Heart left ventricle (tissue), 16 donors: Measurements from ENCODE around the gene DEGS1. TPM values are rescaled to one million over a fixed set of nuclear protein-coding genes. Genes with fewer than 3 reads are reported as not detected.

Experiments used
- ATAC-seq, 4 donors: fragments of 200-7000 bp; cut with Tn5 transposase; one replicate each; pipeline ENCODE4 v1.9.1; 2020 to 2022; ENCODE audit warnings: moderate library complexity in 4 of 4, mild to moderate bottlenecking in 3 of 4, moderate number of reproducible peaks in 1 of 4
- DNase-seq, 5 donors: peaks; one replicate each; pipeline ENCODE4 v3.0.0-alpha.2; 2020
- H3K27ac ChIP-seq, 12 donors: fragments of 200-600 bp; sonication (generic) in 4 of 12; one replicate each; pipeline versions ENCODE4 v1.5.0 to v1.8.0; 2016 to 2022; ENCODE audit warnings: mild to moderate bottlenecking in 2 of 12
- H3K27me3 ChIP-seq, 9 donors: fragments of 200-600 bp; sonication (generic) in 2 of 9; one replicate each; pipeline versions ENCODE4 v1.5.1 to v1.8.0; 2016 to 2022; ENCODE audit warnings: mild to moderate bottlenecking in 3 of 9
- H3K36me3 ChIP-seq, 9 donors: fragments of 200-600 bp; sonication (generic) in 2 of 9; one replicate each; pipeline versions ENCODE4 v1.5.0 to v1.8.0; 2018 to 2022; ENCODE audit warnings: mild to moderate bottlenecking in 2 of 9
- H3K4me1 ChIP-seq, 12 donors: fragments of 200-600 bp; sonication (generic) in 4 of 12; one replicate each; pipeline versions ENCODE4 v1.5.0 to v1.8.0; 2016 to 2022; ENCODE audit warnings: mild to moderate bottlenecking in 3 of 12
- H3K4me3 ChIP-seq, 12 donors: fragments of 200-600 bp; sonication (generic) in 4 of 12; one replicate each; pipeline versions ENCODE4 v1.5.0 to v1.8.0; 2017 to 2022; ENCODE audit warnings: mild to moderate bottlenecking in 9 of 12, moderate library complexity in 4 of 12
- H3K9me3 ChIP-seq, 12 donors: fragments of 200-600 bp; sonication (generic) in 4 of 12; one replicate each; pipeline versions ENCODE4 v1.5.0 to v1.8.0; 2016 to 2022; ENCODE audit warnings: mild to moderate bottlenecking in 1 of 12
- CTCF ChIP-seq, 12 donors: fragments of 200-600 bp; sonication (generic) in 4 of 12; IDR thresholded peaks; one replicate each; pipeline versions ENCODE4 v1.5.0 to v1.8.0; 2018 to 2022; ENCODE audit warnings: antibody characterized with exemption in 12 of 12, mild to moderate bottlenecking in 5 of 12
- POLR2A ChIP-seq, 2 donors: fragments of 450-650 bp; IDR thresholded peaks; one replicate each; pipeline ENCODE4 v1.6.1; 2017; ENCODE audit warnings: antibody characterized with exemption in 2 of 2, mild to moderate bottlenecking in 2 of 2, moderate library complexity in 2 of 2
- WGBS, 4 donors: extraction: QIAGEN DNeasy Blood & Tissue Kit in 2 of 4; methylation state at CpG; one replicate each; pipeline versions ENCODE4 v1.1.5 to v1.1.7; 2013 to 2018; 5-methylcytosine and 5-hydroxymethylcytosine counted together
- intact Hi-C, 10 donors: fragments of 100-400 bp; cut with DNase I; formaldehyde crosslinking; loops; one replicate each; pipeline versions ENCODE4 v1.11.1 to v1.14.2; 2022
- polyA plus RNA-seq, 2 donors: library from polyadenylated mRNA; stranded (reverse); fragments of 200-250 nt; gene quantifications; one replicate each; pipeline ENCODE4 v1.2.3, GENCODE V29; 2013
- total RNA-seq, 9 donors: library from RNA; depleted of rRNA in 2 of 9; stranded (reverse); fragments of >200 nt in 2 of 9; fragmentation: NEBNext Ultra II Directional in 3 of 9; extraction: Animal tissue kit (Norgen Biotek cat#: 25700) in 3 of 9; gene quantifications; one replicate each; pipeline versions ENCODE4 v1.1.0 to v1.2.4, GENCODE V29; 2016 to 2023
- donor health status: ischemic (EF 13 %, LVEDD 7.1; RV severe dilation, severe dysfunction).
- donor health status: healthy with polysubstance abuse.
- donor health status: DM: no; HTN: yes; CAD: no.
- donor health status: DM: no; HTN: no; CAD: no.
- donor health status: ischemic (EF 25% LVEDD 6.9; RV normal size, moderate dysfunction).
- donor health status: ischemic (EF 25% LVEDD 5.7; RV mildly dilated, moderate dysfunction).
- donor health status: healthy.
- donor health status: DM: yes; HTN: yes; CAD: no.
- donor health status: ischemic (EF 35%, LVEDD 5.7; RV mildly dilated, moderate dysfunction).
- donor health status: nonischemic (EF 11% LVEDD 7.7; RV severe dilation, severe dysfunction).
- donor health status: DM: yes; HTN: yes; CAD: no.
- donor health status: PGD.
- donor health status: ischemic (EF 29% LVEDD 5.4; RV normal size, mild dysfunction).
- donor health status: nonischemic (EF 23%, LVEDD 6.1; RV moderate dilation, normal function).

DEGS1 gene
- total and polyA plus RNA-seq, 11 donors: 35.8 to 75.2 (median 46.3) TPM

GRCh38 chr1:224226849-224227502 lies 43.9 kb downstream of the DEGS1 start:
- 84 to 94% (median 90%) methylated on average over 6 of the region's 6 CpGs for WGBS, 4 donors
- peaks cover 0 to 57% (median 54%) of the 10 kb centered on the region in 9 donors for H3K36me3 ChIP-seq
- no peak for TF ChIP-seq CTCF (IDR thresholded peaks at IDR 0.05)
- no peak for TF ChIP-seq POLR2A (IDR thresholded peaks at IDR 0.05)
- intact Hi-C loops: no loop called here
- no peaks in the 10 kb centered on the region for H3K9me3 ChIP-seq
- no peak for ATAC-seq
- no peak overlapping the region for H3K4me3 ChIP-seq
- DNase-seq: peak in 1 of 5 donors; percentile 14
- no peak overlapping the region for H3K27ac ChIP-seq
- H3K4me1 ChIP-seq: peaks cover 0 to 14% (median 0%) of the 10 kb centered on the region in 12 donors
- no peaks in the 10 kb centered on the region for H3K27me3 ChIP-seq

- no peak for ATAC-seq
- intact Hi-C loops: no loop called here
- H3K36me3 ChIP-seq: peaks cover 0 to 83% (median 68%) of the 10 kb centered on the region in 9 donors
These were observed 51.0 kb downstream of the DEGS1 start for GRCh38 chr1:224234017-224234416.

GRCh38 chr1:224235813-224236493 lies 52.9 kb downstream of the DEGS1 start:
- H3K36me3 ChIP-seq: peaks cover 0 to 74% (median 50%) of the 10 kb centered on the region in 9 donors
- no peaks in the 10 kb centered on the region for H3K9me3 ChIP-seq
- DNase-seq (no peak), ATAC-seq (no peak)
- H3K27me3 ChIP-seq: no peaks in the 10 kb centered on the region
- intact Hi-C loops: no loop called here
- no peak overlapping the region for H3K4me3 ChIP-seq
- TF ChIP-seq CTCF (IDR thresholded peaks at IDR 0.05): no peak
- TF ChIP-seq POLR2A (IDR thresholded peaks at IDR 0.05): no peak
- peaks cover 0 to 9% (median 0%) of the 10 kb centered on the region in 12 donors for H3K4me1 ChIP-seq
- 73 to 78% (median 75%) methylated on average over 2 of the region's 2 CpGs for WGBS, 4 donors
- H3K27ac ChIP-seq: peak overlapping the region in 1 of 12 donors; percentile 53

More at GRCh38 chr1:224234017-224234416, 51.0 kb downstream of the DEGS1 start:
- Histone ChIP-seq H3K27ac (no peak overlapping the region), H3K9me3 (no peaks in the 10 kb centered on the region), H3K27me3 (no peaks in the 10 kb centered on the region), H3K4me1 (peaks cover 0 to 9% (median 0%) of the 10 kb centered on the region in 12 donors), H3K4me3 (no peak overlapping the region)
- no peak for DNase-seq
- TF ChIP-seq CTCF (IDR thresholded peaks at IDR 0.05) (no peak), POLR2A (IDR thresholded peaks at IDR 0.05) (no peak)

- ATAC-seq: no peak
- Histone ChIP-seq H3K27ac (no peak overlapping the region), H3K36me3 (peaks cover 0 to 63% (median 40%) of the 10 kb centered on the region in 9 donors), H3K4me1 (peaks cover 0 to 9% (median 0%) of the 10 kb centered on the region in 12 donors), H3K27me3 (no peaks in the 10 kb centered on the region), H3K4me3 (no peak overlapping the region), H3K9me3 (no peaks in the 10 kb centered on the region)
- DNase-seq: no peak
- 95 to 97% (median 96%) methylated on average over 11 of the region's 11 CpGs for WGBS, 4 donors
- TF ChIP-seq CTCF (IDR thresholded peaks at IDR 0.05): no peak
- no peak for TF ChIP-seq POLR2A (IDR thresholded peaks at IDR 0.05)
- intact Hi-C loops: no loop called here
These were observed 54.3 kb downstream of the DEGS1 start for GRCh38 chr1:224237119-224237881.
